ENCODE data around the gene HOXA10.

DNA sequence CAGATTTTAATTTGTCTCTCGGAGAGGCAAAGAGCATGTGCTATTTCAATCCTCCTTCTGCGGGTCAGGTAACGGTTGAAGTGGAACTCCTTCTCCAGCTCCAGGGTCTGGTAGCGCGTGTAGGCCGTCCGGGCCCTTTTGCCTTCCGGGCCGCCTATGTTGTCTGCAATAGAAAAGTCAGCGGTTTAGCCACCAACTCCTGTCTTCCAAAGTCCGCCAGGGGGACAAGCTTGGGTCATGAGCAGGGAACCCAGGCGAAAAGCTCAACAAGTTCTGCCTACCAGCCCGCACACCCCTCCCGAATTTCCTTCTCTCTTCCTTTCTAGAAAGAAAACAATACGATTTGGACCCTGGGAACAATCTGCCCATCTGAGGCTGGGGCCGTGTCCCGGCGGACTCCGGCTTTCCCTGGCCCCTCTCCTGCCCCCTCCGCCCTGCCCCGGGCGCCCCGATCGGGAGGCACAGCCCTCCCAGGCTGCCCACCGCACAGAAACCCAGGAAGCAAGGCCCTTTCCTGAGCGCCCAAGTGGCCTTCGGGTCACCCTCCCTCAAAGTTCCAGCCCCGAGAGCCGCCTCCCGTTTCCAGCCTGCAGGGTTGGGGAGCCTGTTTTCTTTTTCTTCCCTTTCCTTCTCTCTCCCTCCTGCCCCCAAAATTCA lies 32.1 kb downstream of the HOXA10 start:
- TF ChIP-seq POLR2A (IDR thresholded peaks at IDR 0.05; ENCODE audit: borderline replicate concordance, extremely low read depth, insufficient read depth, insufficient read length): no peak
- TF ChIP-seq, protein P1, sequence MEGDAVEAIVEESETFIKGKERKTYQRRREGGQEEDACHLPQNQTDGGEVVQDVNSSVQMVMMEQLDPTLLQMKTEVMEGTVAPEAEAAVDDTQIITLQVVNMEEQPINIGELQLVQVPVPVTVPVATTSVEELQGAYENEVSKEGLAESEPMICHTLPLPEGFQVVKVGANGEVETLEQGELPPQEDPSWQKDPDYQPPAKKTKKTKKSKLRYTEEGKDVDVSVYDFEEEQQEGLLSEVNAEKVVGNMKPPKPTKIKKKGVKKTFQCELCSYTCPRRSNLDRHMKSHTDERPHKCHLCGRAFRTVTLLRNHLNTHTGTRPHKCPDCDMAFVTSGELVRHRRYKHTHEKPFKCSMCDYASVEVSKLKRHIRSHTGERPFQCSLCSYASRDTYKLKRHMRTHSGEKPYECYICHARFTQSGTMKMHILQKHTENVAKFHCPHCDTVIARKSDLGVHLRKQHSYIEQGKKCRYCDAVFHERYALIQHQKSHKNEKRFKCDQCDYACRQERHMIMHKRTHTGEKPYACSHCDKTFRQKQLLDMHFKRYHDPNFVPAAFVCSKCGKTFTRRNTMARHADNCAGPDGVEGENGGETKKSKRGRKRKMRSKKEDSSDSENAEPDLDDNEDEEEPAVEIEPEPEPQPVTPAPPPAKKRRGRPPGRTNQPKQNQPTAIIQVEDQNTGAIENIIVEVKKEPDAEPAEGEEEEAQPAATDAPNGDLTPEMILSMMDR (IDR thresholded peaks at IDR 0.05 in 2 of 3, conservative IDR thresholded peaks at IDR 0.05 in 1 of 3; ENCODE audit: borderline replicate concordance in 1 of 3, insufficient read depth in 1 of 3, low read depth in 2 of 3, low read length in 2 of 3): no peak
- TF ChIP-seq EZH2phosphoT487 (IDR thresholded peaks at IDR 0.05; ENCODE audit: borderline replicate concordance): no peak
- TF ChIP-seq EGR1 (IDR thresholded peaks at IDR 0.05; ENCODE audit: low read depth): no peak
- no peak for TF ChIP-seq FOSL1 (IDR thresholded peaks at IDR 0.05; ENCODE audit: low read depth)
- TF ChIP-seq, protein P2, sequence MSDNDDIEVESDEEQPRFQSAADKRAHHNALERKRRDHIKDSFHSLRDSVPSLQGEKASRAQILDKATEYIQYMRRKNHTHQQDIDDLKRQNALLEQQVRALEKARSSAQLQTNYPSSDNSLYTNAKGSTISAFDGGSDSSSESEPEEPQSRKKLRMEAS (IDR thresholded peaks at IDR 0.05): no peak
